Suprapubic skin (tissue), 4 donors: ENCODE results near the gene RARB. TPM values are rescaled to one million over a fixed set of nuclear protein-coding genes. Genes with fewer than 3 reads are reported as not detected.
A peak's percentile ranks its signal among the peaks of the same experiment; 100 is the strongest.

Experiments
- DNase-seq, 2 donors: peaks; one replicate each; pipeline ENCODE4 v3.0.0-alpha.2; 2019; ENCODE audit warnings: low spot score in 2 of 2
- H3K27ac ChIP-seq: fragments of 200-600 bp; sonication (generic); one replicate; pipeline ENCODE4 v1.5.1; 2019
- H3K27me3 ChIP-seq: fragments of 200-600 bp; sonication (generic); one replicate; pipeline ENCODE4 v1.5.1; 2019
- H3K36me3 ChIP-seq: fragments of 200-600 bp; sonication (generic); one replicate; pipeline ENCODE4 v1.5.1; 2019
- H3K4me1 ChIP-seq: fragments of 200-600 bp; sonication (generic); one replicate; pipeline ENCODE4 v1.5.1; 2019
- H3K4me3 ChIP-seq: fragments of 200-600 bp; sonication (generic); one replicate; pipeline ENCODE4 v1.5.1; 2019; ENCODE audit warnings: mild to moderate bottlenecking
- H3K9me3 ChIP-seq: fragments of 200-600 bp; sonication (generic); one replicate; pipeline ENCODE4 v1.5.1; 2019
- CTCF ChIP-seq, 2 donors: fragments of 200-600 bp in 1 of 2; fragments of 450-650 bp in 1 of 2; sonication (generic) in 1 of 2; IDR thresholded peaks; one replicate each; pipeline ENCODE4 v1.5.1; 2016 to 2019; ENCODE audit warnings: antibody characterized with exemption in 2 of 2, mild to moderate bottlenecking in 1 of 2, moderate library complexity in 1 of 2
- EP300 ChIP-seq: sonication (generic); formaldehyde crosslinking; IDR thresholded peaks from one replicate; pipeline ENCODE4 v1.6.1; 2017; ENCODE audit warnings: antibody characterized with exemption
- POLR2A ChIP-seq, 2 donors: fragments of 450-650 bp; IDR thresholded peaks; one replicate each; pipeline ENCODE4 v1.6.1; 2017; ENCODE audit warnings: antibody characterized with exemption in 2 of 2, mild to moderate bottlenecking in 2 of 2, moderate library complexity in 2 of 2
- POLR2AphosphoS5 ChIP-seq, 3 donors: sonication (generic); formaldehyde crosslinking; IDR thresholded peaks; one replicate each; pipeline ENCODE4 v1.6.1; 2017; ENCODE audit warnings: antibody characterized with exemption in 3 of 3
- WGBS: methylation state at CpG from one replicate; pipeline ENCODE4 v1.1.5; 2018; 5-methylcytosine and 5-hydroxymethylcytosine counted together
- total RNA-seq, 4 donors: library from RNA; depleted of rRNA; stranded (reverse); fragments of >200 nt; gene quantifications; one replicate each; pipeline ENCODE4 v1.1.0, GENCODE V29; 2016

Gene RARB
- total RNA-seq, 4 donors from 2014 or later: 1.3 to 3.9 (median 1.5) TPM

DNA sequence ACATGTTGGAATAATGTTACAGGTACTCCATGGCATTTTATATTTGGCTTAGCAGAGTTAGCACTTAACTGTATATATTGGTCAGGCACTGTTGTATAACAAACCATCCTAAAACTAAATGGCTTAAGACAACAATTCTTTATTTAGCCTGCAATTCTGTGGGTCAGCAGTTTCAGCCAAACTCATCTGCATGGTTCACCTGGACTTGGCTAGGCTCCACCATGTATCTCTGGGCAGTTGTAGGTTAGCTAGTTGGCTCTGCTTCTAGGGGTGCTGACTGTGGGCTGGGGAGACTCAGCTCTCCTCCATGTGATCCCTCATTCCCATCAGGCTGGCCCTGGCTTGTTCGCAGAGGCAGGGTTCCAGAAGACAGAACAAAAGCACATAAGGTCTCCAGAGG lies 34.4 kb downstream of the RARB start:
- Histone ChIP-seq H3K4me1 (peaks cover 5% of the 10 kb centered on the region), H3K4me3 (no peak overlapping the region), H3K9me3 (no peaks in the 10 kb centered on the region), H3K27me3 (no peaks in the 10 kb centered on the region), H3K27ac (no peak overlapping the region), H3K36me3 (no peaks in the 10 kb centered on the region)
- no peak for DNase-seq
- WGBS: 85% methylated on average over 1 of the region's 1 CpG
- TF ChIP-seq POLR2AphosphoS5 (IDR thresholded peaks at IDR 0.05) (no peak), CTCF (IDR thresholded peaks at IDR 0.05) (no peak), POLR2A (IDR thresholded peaks at IDR 0.05) (no peak), EP300 (no peak)

- H3K9me3 ChIP-seq: no peaks in the 10 kb centered on the region
- no peak for DNase-seq
- no peak overlapping the region for H3K4me3 ChIP-seq
- WGBS: 92% methylated on average over 3 of the region's 3 CpGs
- H3K27ac ChIP-seq: no peak overlapping the region
- H3K27me3 ChIP-seq: no peaks in the 10 kb centered on the region
- H3K4me1 ChIP-seq: peaks cover 5% of the 10 kb centered on the region
- no peak for TF ChIP-seq EP300
- TF ChIP-seq POLR2AphosphoS5 (IDR thresholded peaks at IDR 0.05): no peak
- TF ChIP-seq POLR2A (IDR thresholded peaks at IDR 0.05): no peak
- TF ChIP-seq CTCF (IDR thresholded peaks at IDR 0.05): no peak
- no peaks in the 10 kb centered on the region for H3K36me3 ChIP-seq
Observed at GRCh38 chr3:25463836-25464418, 35.9 kb downstream of the RARB start.

GRCh38 chr3:25465266-25465860 lies 37.3 kb downstream of the RARB start:
- TF ChIP-seq CTCF (IDR thresholded peaks at IDR 0.05) (no peak), EP300 (no peak), POLR2AphosphoS5 (IDR thresholded peaks at IDR 0.05) (no peak), POLR2A (IDR thresholded peaks at IDR 0.05) (no peak)
- WGBS: 83% methylated on average over 5 of the region's 5 CpGs
- no peaks in the 10 kb centered on the region for H3K9me3 ChIP-seq

DNA sequence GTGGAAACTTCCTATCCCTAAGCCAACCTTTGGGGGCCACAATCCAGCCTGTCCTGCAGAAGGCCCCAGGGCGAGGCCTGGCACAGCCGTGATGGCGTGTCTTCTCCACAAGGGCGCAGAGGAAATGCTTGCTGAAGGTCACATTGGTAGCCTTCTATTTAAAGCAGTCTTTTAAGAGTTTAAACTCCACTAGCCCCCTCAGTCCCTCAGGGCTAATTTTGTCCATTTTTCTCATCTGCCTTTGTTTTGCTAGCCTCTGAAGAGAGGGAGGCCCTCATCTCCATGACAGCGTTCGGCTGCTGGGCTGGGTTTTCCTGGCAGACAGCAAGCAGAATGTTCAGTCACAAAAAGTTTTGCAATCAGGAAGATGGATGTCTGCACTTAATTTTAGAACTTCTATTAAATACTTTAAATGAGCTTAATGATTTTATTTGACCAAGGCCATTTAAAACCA lies 40.8 kb downstream of the RARB start:
- peak overlapping the region; percentile 64 for H3K27ac ChIP-seq
- H3K36me3 ChIP-seq: no peaks in the 10 kb centered on the region
- H3K9me3 ChIP-seq: no peaks in the 10 kb centered on the region
- WGBS: 31% methylated on average over 6 of the region's 6 CpGs
- H3K4me1 ChIP-seq: peaks cover 19% of the 10 kb centered on the region
- no peak overlapping the region for H3K4me3 ChIP-seq
- H3K27me3 ChIP-seq: no peaks in the 10 kb centered on the region
- TF ChIP-seq CTCF (IDR thresholded peaks at IDR 0.05): peak in 1 of 2 donors; percentile 39
- no peak for TF ChIP-seq POLR2A (IDR thresholded peaks at IDR 0.05)
- peak; percentile 80 to 84 for DNase-seq

More at GRCh38 chr3:25465266-25465860, 37.3 kb downstream of the RARB start:
- H3K4me1 ChIP-seq: peaks cover 17% of the 10 kb centered on the region
- H3K27ac ChIP-seq: no peak overlapping the region
- no peak overlapping the region for H3K4me3 ChIP-seq
- no peak for DNase-seq
- H3K36me3 ChIP-seq: no peaks in the 10 kb centered on the region
- no peaks in the 10 kb centered on the region for H3K27me3 ChIP-seq

DNA sequence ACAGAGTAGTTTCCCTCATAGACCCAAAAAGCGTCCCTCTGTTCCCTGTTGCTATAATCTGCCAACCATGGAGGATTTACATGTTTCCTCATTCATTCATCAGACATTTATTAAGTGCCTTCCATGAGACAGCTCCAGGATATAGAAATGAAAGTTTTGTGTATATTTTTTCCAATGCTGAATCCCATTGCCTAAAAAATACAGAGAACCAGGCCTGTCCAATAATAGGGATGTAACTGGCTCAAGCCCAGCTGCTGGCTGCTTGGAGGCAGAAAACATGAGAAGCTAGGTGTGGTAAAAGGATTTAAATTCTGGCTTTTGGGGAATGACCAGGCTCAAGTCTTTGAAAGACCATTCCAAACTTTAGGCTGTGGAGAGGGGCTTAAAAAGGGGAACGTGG lies 41.5 kb downstream of the RARB start:
- Histone ChIP-seq H3K27ac (peak overlapping the region; percentile 64), H3K4me1 (peaks cover 25% of the 10 kb centered on the region), H3K4me3 (no peak overlapping the region), H3K9me3 (no peaks in the 10 kb centered on the region), H3K27me3 (no peaks in the 10 kb centered on the region), H3K36me3 (no peaks in the 10 kb centered on the region)
- TF ChIP-seq POLR2AphosphoS5 (IDR thresholded peaks at IDR 0.05) (no peak), POLR2A (IDR thresholded peaks at IDR 0.05) (no peak), CTCF (IDR thresholded peaks at IDR 0.05) (no peak), EP300 (no peak)
- 50% methylated on average over 2 of the region's 2 CpGs for WGBS
- no peak for DNase-seq
